ENCODE data around the gene GPD1L.
"Not testable (repeated sequence)": the region's sequence is repeated elsewhere in the genome, so short reads cannot be mapped to it uniquely, and the experiment has no call there.

GPD1L gene

GRCh38 chr3:32106929-32107362 lies 526 bp downstream of the GPD1L start:
- DNase-seq = no peak

- not testable (repeated sequence) for DNase-seq
Observed at GRCh38 chr3:32108224-32108623, 1.8 kb downstream of the GPD1L start.

- DNase-seq = no peak
Observed at GRCh38 chr3:32109256-32109655, 2.8 kb downstream of the GPD1L start.

GRCh38 chr3:32110233-32110760 lies 3.9 kb downstream of the GPD1L start:
- no peak for DNase-seq

- no peak for DNase-seq
Observed at GRCh38 chr3:32111560-32111959, 5.1 kb downstream of the GPD1L start.

- no peak for DNase-seq
Observed at GRCh38 chr3:32113566-32113965, 7.1 kb downstream of the GPD1L start.

GRCh38 chr3:32113981-32114545 lies 7.6 kb downstream of the GPD1L start:
- no peak for DNase-seq

- not testable (repeated sequence) for DNase-seq
Observed at GRCh38 chr3:32114546-32115386, 8.3 kb downstream of the GPD1L start.

- DNase-seq = no peak
Observed at GRCh38 chr3:32117320-32117719, 10.9 kb downstream of the GPD1L start.

GRCh38 chr3:32118215-32118614 lies 11.8 kb downstream of the GPD1L start:
- DNase-seq = no peak

- no peak for DNase-seq
Observed at GRCh38 chr3:32120471-32120870, 14.1 kb downstream of the GPD1L start.

GRCh38 chr3:32121137-32121536 lies 14.7 kb downstream of the GPD1L start:
- DNase-seq = no peak

GRCh38 chr3:32123620-32124019 lies 17.2 kb downstream of the GPD1L start:
- DNase-seq = no peak

GRCh38 chr3:32125012-32125411 lies 18.6 kb downstream of the GPD1L start:
- DNase-seq = no peak

- DNase-seq = no peak
Observed at GRCh38 chr3:32126305-32127015, 20.0 kb downstream of the GPD1L start.

- no peak for DNase-seq
Observed at GRCh38 chr3:32127219-32127826, 20.9 kb downstream of the GPD1L start.

GRCh38 chr3:32128936-32129335 lies 22.5 kb downstream of the GPD1L start:
- DNase-seq = no peak

GRCh38 chr3:32129832-32130231 lies 23.4 kb downstream of the GPD1L start:
- DNase-seq = no peak

- DNase-seq = no peak
Observed at GRCh38 chr3:32132121-32132520, 25.7 kb downstream of the GPD1L start.

GRCh38 chr3:32132706-32133105 lies 26.3 kb downstream of the GPD1L start:
- DNase-seq = no peak

GRCh38 chr3:32136703-32137102 lies 30.3 kb downstream of the GPD1L start:
- DNase-seq = no peak

GRCh38 chr3:32137870-32138269 lies 31.4 kb downstream of the GPD1L start:
- DNase-seq = no peak

GRCh38 chr3:32138545-32139104 lies 32.2 kb downstream of the GPD1L start:
- DNase-seq = no peak

Data from NCI-H1436 treated with DMSO at 0.1 percent for 48 hours (cell line).